GM18861 (cell line): Measurements from ENCODE around the gene OTULIN.

Experiments used
- ATAC-seq: cut with Tn5 transposase; IDR thresholded peaks from one replicate; pipeline ENCODE4 v1.9.1; 2021; ENCODE audit not compliant: unreplicated experiment

OTULIN gene

DNA sequence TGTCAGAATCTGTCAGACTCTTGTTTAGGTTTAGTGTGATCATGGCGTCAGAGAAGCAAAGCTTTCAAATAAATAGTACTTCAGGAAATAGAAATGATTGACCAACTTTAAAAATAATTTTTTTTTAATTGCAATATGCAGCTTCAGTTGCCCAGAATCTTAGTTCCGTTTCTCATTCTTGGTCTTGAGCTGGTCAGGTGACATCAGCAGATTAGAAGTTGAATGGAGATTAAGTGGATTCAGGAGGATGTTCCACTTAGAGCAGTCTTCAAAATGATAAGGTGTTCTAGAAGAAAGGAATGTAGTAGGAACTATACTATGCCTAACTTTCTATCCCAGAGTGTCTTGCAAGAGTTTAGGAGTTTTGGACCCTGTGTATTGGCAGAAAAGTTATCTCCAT, 30.6 kb downstream of the OTULIN start:
- ATAC-seq: no peak

DNA sequence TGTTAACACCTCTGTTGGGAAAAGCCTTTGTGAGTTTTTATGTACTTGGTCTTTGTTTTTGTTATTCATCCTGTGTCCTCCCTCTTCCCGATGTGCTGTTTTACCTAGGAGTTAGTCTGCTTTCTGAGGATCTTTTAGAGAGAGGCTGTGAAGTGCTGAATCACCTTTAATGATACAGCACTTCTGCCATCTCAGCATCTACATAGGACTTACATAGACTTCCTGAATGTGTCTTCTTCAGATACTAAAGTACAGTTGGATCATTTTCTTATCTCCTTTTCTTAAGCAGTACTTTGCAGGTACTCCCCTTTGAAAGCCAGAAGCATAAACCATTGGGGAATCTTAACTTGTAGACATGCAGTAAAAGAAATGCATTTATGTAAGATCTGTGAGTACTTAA, 31.5 kb downstream of the OTULIN start:
- ATAC-seq: no peak

GRCh38 chr5:14696851-14697250, 32.3 kb downstream of the OTULIN start:
- ATAC-seq: no peak

GRCh38 chr5:14698495-14698894, 34.0 kb downstream of the OTULIN start:
- no peak for ATAC-seq

DNA sequence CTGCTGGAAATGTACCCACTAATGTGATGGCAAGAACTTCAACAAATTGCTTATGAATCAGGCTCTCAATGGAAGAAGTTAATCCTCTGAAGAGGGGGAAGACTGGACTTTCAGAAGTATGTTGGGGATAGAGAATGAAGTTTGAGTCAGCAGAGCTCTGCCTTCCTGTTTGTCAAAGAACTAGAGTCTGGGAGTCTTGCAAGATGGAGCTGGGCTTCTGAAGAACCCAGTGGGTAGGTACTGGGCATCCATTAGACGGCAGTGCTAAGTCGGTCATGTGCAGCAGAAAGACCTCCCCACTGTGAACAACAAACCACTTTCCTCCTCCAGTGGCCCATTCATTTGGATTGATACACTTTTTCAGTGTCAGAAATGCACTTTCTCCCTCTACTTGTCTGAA, 34.6 kb downstream of the OTULIN start:
- no peak for ATAC-seq

- ATAC-seq: no peak
Measured at GRCh38 chr5:14699807-14700400, 35.4 kb downstream of the OTULIN start.

DNA sequence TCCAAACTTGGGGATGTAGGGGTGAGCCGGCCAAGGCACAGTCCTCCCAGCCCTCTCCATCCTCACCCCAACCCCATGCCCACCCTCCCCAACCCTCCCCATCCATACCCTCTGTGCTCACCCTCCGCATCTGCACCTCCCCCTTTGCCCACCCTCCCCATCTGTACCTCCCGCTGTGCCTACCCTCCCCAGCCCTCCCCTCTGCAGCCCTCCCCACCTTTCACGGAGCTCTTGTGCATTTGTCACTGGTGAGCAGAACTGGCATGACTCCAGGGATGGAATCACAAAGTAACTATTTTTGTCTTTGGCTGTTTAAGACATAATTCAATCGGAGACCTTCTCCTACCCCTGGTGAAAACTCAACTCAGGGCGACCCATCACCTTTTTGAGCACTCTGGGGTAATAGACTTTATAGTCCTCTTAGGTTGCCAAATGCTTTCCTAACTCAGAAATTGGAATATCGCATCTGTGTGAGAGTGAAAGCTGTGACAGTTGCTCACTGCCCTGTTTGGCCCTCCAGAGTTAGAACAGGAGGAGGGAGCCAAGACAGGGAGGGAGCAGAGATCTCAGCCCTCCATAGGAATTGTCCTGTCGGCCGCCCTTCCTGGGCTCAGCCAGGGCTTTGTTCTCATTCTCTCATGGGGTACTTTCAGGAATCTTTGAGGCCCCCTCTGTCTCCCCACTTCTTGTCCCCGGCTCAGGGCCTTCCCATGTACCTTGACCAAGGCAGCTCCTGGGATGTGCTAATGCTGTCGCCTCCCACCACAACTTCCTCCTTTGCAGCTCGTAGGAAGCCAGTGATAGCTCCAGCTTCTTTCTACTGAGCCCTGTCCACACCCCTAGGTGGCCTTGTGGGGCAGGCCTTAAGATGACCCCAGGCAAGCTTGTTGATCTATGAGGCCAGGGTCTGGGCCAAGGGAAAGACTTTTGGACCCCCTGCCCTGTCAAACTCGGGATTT, 36.2 kb downstream of the OTULIN start:
- ATAC-seq: no peak

DNA sequence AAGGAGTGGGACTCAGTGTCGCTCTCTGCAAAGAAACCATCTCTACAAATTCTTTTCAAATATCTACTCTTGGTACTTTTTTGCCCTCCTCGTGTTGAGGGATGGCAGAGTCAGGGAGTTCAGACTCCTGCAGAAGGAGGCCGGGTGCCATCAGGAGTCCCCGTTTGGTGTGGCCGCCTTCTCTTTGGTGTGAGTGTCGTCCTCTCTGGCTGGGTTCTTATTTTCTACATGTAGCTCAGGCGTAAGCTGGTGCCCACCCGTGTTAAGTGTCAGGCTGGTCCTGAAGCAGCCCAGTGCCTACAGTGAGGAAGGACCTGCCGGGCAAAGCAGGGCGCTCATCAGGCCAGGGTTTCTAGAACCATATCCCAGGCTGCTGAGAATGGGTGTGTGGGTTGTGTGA, 37.0 kb downstream of the OTULIN start:
- ATAC-seq: no peak

DNA sequence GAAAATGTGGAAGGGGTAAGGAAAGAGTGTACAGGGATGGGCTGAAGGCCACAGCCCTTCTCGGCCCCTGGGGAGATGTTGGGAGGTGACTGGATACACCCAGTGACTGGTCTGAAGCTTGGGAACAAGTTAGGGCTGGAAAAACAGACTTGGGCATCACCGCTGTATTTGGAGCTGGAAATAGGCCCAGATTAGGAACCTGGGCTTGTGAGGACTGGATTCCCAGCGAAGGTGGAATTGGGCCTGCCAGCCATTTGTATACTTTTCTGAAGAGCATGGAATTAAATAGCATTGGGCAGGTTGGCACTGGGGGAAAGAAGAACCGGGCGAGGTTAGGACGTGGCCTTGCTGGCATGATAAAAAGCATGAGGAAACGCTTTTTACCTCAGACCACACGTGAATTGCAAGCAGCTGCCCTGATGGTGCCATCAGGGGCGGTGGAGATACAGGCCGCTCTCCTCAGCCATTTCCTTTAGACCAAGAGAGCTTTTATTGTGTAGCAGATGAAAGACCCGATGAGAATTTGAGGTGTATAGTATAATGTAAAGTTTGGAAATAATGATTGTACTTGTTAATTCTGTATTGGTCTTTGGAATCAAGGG, 37.8 kb downstream of the OTULIN start:
- ATAC-seq: no peak

DNA sequence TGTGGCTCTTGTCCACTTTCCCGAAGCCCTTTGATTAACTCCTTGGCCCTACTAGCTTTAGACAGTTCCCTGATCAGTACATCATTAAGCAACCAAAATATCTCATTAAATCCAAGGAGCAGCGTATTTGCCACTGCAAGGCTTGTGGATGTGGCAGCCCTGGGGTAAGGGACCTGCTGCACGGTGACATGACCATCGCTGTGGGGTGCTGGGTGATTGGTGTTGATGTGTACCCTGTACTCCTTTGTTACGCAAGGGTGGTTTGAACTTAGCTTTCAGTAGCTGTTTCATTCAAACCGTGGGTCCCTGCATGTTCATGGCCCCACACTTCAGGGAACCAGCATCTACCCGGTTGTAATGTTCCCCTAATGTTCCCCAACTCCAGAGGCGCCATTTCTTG, 41.0 kb downstream of the OTULIN start:
- ATAC-seq: no peak

DNA sequence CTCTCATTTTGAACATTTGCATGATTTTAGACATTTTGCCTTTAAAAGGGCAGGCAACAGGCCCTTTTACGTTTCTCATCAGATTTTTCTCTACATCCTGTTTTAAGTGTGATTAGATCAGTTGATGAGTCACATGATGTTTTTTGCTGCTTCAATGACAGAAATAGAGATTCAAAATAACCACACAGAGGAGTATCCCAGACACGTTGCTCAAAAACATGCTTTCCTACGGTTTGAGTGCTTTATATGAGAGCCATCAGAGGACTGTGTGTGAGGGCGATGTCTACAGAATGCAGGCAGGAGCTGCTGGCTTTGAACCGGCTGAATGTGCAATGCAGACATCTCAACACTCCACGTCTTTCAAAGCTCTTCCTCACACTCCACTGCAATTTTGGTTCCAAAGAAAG, 42.1 kb downstream of the OTULIN start:
- no peak for ATAC-seq

DNA sequence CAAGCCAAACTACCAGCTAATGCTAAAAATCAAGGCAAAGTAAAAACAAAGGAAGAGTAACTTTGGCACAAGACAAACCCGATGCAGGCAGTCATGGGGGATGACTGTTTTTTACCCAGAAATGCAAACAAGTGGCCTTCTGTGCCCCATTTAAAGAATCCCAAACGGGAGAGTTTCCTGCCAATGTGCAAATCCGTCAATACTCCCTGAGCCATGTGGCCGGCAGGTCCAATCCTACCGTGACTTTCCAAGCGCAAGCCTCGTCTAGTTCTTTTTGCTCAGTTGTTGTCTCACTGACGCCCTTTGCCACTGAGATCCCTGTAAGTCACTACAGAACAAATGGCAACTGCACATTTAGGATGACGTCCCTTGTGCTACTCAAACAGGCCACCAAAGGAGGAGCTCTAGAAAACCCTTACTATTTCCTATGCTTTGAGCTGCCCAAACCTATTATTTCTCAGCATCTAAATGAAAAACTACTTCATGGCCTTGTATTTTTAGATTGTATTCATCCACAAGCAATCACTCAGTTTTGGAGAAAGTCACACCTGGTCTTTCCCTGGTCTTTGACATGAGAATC, 43.4 kb downstream of the OTULIN start:
- ATAC-seq: no peak

DNA sequence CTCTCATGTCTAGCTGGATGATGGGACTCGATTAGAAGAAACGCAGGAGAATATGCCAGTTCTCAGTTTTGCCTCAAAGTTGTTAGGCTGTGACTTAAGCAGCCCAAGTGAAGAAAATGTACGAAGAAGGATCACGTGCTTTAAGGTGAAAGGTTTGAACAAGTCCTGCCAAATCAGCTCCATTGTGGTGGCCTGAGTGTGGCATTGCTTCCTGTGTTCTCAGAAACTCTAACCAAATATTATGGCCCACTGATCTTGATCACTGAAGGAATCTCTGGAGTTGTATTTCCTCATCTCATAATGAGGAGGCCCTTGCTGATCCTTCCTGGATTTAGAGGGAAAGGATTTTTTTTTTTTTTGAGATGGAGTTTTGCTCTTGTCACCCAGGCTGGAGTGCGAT, 44.0 kb downstream of the OTULIN start:
- no peak for ATAC-seq

- ATAC-seq: no peak
Measured at GRCh38 chr5:14710313-14710994, 45.9 kb downstream of the OTULIN start.

DNA sequence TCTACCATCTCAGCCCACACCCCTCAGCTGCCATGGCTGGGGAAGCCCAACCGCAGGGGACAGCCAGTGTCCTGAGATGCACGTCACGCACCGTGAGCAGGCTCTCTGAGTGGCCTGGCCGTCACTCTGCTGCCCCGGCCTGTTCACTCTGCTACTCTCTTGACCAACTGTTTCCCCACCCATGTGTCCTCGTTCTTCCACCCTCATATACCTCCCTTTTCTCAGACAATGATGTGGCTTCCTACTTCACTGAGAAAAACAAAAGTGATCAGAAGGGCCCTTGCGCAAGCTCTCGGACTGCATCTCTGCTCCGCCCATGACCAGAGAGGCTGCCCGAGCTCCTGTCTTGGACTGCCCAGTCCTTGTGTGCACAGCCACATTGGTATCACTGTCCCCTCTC, 47.6 kb downstream of the OTULIN start:
- ATAC-seq: no peak

GRCh38 chr5:14712666-14713065, 48.1 kb downstream of the OTULIN start:
- no peak for ATAC-seq

GRCh38 chr5:14713476-14714390, 49.2 kb downstream of the OTULIN start:
- ATAC-seq: no peak

DNA sequence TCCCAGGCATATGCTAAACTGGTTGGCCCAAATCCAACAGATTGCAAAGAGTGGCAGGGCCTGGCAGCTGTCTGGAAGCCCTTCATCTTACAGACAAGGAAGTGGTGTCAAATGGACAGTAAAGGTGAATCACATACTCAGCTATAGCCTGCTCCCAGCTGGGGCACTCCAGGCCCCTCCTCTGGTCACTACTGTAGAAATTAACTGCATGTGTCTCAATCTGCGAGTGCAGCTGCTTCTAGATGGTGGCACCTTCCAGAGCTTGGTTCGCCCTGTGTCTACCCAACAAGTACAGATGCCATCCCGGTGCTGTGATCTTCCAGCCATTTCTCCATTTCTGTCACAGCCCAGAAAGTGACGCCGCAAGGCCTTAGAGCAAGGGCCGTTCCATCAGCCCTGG, 50.2 kb downstream of the OTULIN start:
- ATAC-seq: no peak

DNA sequence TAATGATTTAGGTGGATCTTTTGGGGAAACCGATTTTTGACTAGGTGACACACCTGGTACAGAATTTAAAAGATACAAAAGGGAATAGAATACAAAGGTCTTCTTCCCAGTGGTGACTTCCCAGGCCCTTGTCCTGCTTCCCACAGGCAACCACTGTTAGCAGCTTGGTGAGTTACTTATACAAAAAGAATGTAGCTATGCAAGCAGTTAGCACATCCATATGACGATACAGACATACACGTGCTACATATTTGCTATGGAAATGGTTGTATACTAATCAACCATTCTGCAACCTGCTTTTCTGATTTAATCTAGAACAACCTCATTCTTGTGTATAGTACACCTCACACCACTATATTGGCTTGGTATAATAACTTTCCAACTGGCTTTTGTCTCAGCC, 51.0 kb downstream of the OTULIN start:
- no peak for ATAC-seq
